Measurements from ENCODE around the gene VPREB3.

The VPREB3 gene

GRCh38 chr22:23750367-23750713, 3.9 kb downstream of the VPREB3 start:
- no peak for TF ChIP-seq CTCF (IDR thresholded peaks at IDR 0.05; ENCODE audit: insufficient read depth, missing control alignments)
- no peak for DNase-seq (ENCODE audit: insufficient read length, low spot score)
- no peak for FAIRE-seq

GRCh38 chr22:23749841-23750301, 4.4 kb downstream of the VPREB3 start:
- no peak for FAIRE-seq
- DNase-seq (ENCODE audit: insufficient read length, low spot score), result no peak
- no peak for TF ChIP-seq CTCF (IDR thresholded peaks at IDR 0.05; ENCODE audit: insufficient read depth, missing control alignments)

- TF ChIP-seq CTCF (IDR thresholded peaks at IDR 0.05; ENCODE audit: insufficient read depth, missing control alignments), result no peak
- FAIRE-seq (no peak), DNase-seq (ENCODE audit: insufficient read length, low spot score) (no peak)
Measured at GRCh38 chr22:23745791-23746190, 8.4 kb downstream of the VPREB3 start.

- no peak for TF ChIP-seq CTCF (IDR thresholded peaks at IDR 0.05; ENCODE audit: insufficient read depth, missing control alignments)
- DNase-seq (ENCODE audit: insufficient read length, low spot score), result no peak
- FAIRE-seq, result no peak
Measured at GRCh38 chr22:23744485-23744884, 9.7 kb downstream of the VPREB3 start.

- FAIRE-seq (no peak), DNase-seq (ENCODE audit: insufficient read length, low spot score) (no peak)
- TF ChIP-seq CTCF (IDR thresholded peaks at IDR 0.05; ENCODE audit: insufficient read depth, missing control alignments), result no peak
Measured at GRCh38 chr22:23744001-23744400, 10.2 kb downstream of the VPREB3 start.

- no peak for FAIRE-seq
- no peak for TF ChIP-seq CTCF (IDR thresholded peaks at IDR 0.05; ENCODE audit: insufficient read depth, missing control alignments)
- no peak for DNase-seq (ENCODE audit: insufficient read length, low spot score)
Measured at GRCh38 chr22:23743303-23743705, 10.9 kb downstream of the VPREB3 start.

- no peak for DNase-seq (ENCODE audit: insufficient read length, low spot score)
- TF ChIP-seq CTCF (IDR thresholded peaks at IDR 0.05; ENCODE audit: insufficient read depth, missing control alignments), result no peak
- no peak for FAIRE-seq
Measured at GRCh38 chr22:23742505-23743264, 11.5 kb downstream of the VPREB3 start.
